ENCODE results near the gene BCAS3.
"Not testable (repeated sequence)": the region's sequence is repeated elsewhere in the genome, so short reads cannot be mapped to it uniquely, and the experiment has no call there.

Gene BCAS3

DNA sequence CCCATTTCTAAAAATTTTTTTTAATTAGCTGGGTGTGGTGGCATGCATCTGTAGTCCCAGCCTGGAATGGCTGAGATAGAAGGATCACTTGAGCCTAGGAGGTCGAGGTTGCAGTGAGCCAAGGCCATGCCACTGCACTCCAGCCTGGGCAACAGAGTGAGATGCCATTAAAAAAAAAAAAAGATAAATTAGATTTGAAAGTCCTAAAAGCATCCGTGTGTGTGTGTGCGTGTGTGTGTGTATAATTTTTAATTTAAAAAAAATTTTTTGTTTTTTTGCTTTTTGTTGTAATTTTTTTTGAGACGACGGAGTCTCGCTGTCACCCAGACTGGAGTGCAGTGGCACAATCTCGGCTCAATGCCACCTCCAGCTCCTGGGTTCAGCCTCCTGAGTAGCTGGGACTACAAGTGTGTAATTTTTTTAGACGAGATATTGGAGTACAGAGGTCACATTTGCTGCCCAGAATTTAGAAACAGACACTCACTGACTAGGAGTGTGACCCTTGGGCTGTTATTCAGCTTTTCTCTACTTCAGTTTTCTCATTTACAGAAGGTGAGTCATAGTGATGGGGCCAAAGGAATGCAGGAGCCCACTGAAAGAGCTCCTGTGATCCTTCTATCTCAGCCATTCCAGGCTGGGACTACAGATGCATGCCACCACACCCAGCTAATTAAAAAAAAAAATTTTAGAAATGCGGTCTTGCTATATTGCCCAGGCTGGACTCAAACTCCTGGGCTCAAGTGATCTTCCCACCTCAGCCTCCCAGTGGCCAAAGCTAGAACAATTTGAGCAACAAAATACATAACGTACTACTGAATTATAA lies 749.0 kb downstream of the BCAS3 start:
- no peaks in the 10 kb centered on the region for H3K27me3 ChIP-seq (replicated peaks)
- DNase-seq, result no peak
- no peak overlapping the region for H3K4me3 ChIP-seq (ENCODE audit: low read depth, low read length)
- TF ChIP-seq CTCF (IDR thresholded peaks at IDR 0.05; ENCODE audit: low read depth, low read length, missing control alignments), result peak; percentile 34
- H3K36me3 ChIP-seq (replicated peaks), result no peaks in the 10 kb centered on the region
- in situ Hi-C loops (cut with HindIII; ENCODE audit: low pct_ligation_motif_present, low sequenced_read_pairs), result no loop called here
- no peak overlapping the region for H3K27ac ChIP-seq

GRCh38 chr17:61427567-61427966 lies 749.9 kb downstream of the BCAS3 start:
- in situ Hi-C loops (cut with HindIII; ENCODE audit: low pct_ligation_motif_present, low sequenced_read_pairs), result no loop called here
- Histone ChIP-seq H3K27ac (no peak overlapping the region), H3K27me3 (replicated peaks) (no peaks in the 10 kb centered on the region), H3K4me3 (ENCODE audit: low read depth, low read length) (no peak overlapping the region), H3K36me3 (replicated peaks) (no peaks in the 10 kb centered on the region)
- TF ChIP-seq CTCF (IDR thresholded peaks at IDR 0.05; ENCODE audit: low read depth, low read length, missing control alignments), result no peak
- DNase-seq, result no peak

GRCh38 chr17:61429274-61429673 lies 751.6 kb downstream of the BCAS3 start:
- TF ChIP-seq CTCF (IDR thresholded peaks at IDR 0.05; ENCODE audit: low read depth, low read length, missing control alignments), result no peak
- no peaks in the 10 kb centered on the region for H3K27me3 ChIP-seq (replicated peaks)
- H3K36me3 ChIP-seq (replicated peaks), result no peaks in the 10 kb centered on the region
- DNase-seq, result no peak
- no peak overlapping the region for H3K4me3 ChIP-seq (ENCODE audit: low read depth, low read length)
- no peak overlapping the region for H3K27ac ChIP-seq
- in situ Hi-C loops (cut with HindIII; ENCODE audit: low pct_ligation_motif_present, low sequenced_read_pairs), result no loop called here

GRCh38 chr17:61429831-61430230 lies 752.2 kb downstream of the BCAS3 start:
- H3K27ac ChIP-seq; in situ Hi-C loops (cut with HindIII; ENCODE audit: low pct_ligation_motif_present, low sequenced_read_pairs); H3K27me3 ChIP-seq (replicated peaks); DNase-seq; H3K36me3 ChIP-seq (replicated peaks); H3K4me3 ChIP-seq (ENCODE audit: low read depth, low read length): not testable (repeated sequence)

GRCh38 chr17:61431594-61432311 lies 754.1 kb downstream of the BCAS3 start:
- no peak overlapping the region for H3K27ac ChIP-seq
- H3K4me3 ChIP-seq (ENCODE audit: low read depth, low read length), result no peak overlapping the region
- in situ Hi-C loops (cut with HindIII; ENCODE audit: low pct_ligation_motif_present, low sequenced_read_pairs), result no loop called here
- peak; percentile 60 for DNase-seq
- no peak for TF ChIP-seq CTCF (IDR thresholded peaks at IDR 0.05; ENCODE audit: low read depth, low read length, missing control alignments)
- no peaks in the 10 kb centered on the region for H3K27me3 ChIP-seq (replicated peaks)
- no peaks in the 10 kb centered on the region for H3K36me3 ChIP-seq (replicated peaks)

DNA sequence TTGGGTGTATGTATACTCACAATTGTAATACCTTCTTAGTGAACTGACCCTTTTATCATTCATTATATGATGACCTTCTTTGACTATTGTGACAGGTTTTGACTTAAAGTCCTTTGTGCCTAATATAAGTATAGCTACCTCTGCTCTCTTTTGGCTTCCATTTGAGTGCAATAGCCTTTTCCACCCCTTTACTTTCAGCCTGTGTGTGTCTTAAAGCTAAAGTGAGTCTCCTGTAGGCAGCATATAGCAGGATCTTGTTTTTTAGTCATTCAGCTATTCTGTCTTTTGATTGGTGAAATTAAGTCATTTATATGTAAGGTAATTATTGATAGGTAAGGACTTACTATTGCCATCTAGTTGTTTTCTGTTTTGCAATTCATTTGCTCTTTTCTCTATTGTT lies 758.6 kb downstream of the BCAS3 start:
- no peak overlapping the region for H3K4me3 ChIP-seq (ENCODE audit: low read depth, low read length)
- H3K27ac ChIP-seq, result no peak overlapping the region
- no peaks in the 10 kb centered on the region for H3K27me3 ChIP-seq (replicated peaks)
- DNase-seq, result no peak
- no peaks in the 10 kb centered on the region for H3K36me3 ChIP-seq (replicated peaks)
- in situ Hi-C loops (cut with HindIII; ENCODE audit: low pct_ligation_motif_present, low sequenced_read_pairs), result no loop called here
- no peak for TF ChIP-seq CTCF (IDR thresholded peaks at IDR 0.05; ENCODE audit: low read depth, low read length, missing control alignments)

Data from brain microvascular endothelial cell (primary cell).